AG09319 (cell line): ENCODE data around the gene SYNDIG1L.
"Not testable (repeated sequence)": the region's sequence is repeated elsewhere in the genome, so short reads cannot be mapped to it uniquely, and the experiment has no call there.

Experiments used
- DNase-seq: peaks from one replicate; pipeline ENCODE4 v3.0.0-alpha.2; 2010; ENCODE audit warnings: low read depth; ENCODE audit errors: extremely low read depth
- TF ChIP-seq, protein P1 (sequence below): IDR thresholded peaks from 2 replicates; pipeline ENCODE4 v1.5.1; 2011; ENCODE audit warnings: low read depth, mild to moderate bottlenecking, inconsistent platforms, low read length, moderate library complexity

SYNDIG1L gene

DNA sequence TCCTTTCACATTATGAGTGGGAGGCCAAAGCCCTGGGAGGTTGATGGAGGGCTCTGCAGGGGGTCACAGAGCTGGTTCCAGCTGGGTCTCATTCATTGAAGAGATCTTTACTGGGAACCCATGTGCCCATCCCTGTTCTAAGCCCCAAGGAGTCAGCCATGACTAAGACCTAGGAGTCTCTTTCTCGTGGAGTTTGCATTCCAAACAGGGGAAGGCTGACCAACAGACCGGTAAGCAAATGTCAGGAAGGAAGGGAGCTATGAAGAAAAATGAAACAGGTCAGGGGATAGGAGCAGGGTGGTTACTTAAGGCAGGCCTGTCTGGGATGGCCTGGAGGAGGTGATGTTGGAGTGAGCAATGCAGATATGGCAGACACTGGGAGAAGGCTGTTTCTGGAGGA lies 31.5 kb downstream of the SYNDIG1L start:
- DNase-seq = no peak
- TF ChIP-seq, protein P1, sequence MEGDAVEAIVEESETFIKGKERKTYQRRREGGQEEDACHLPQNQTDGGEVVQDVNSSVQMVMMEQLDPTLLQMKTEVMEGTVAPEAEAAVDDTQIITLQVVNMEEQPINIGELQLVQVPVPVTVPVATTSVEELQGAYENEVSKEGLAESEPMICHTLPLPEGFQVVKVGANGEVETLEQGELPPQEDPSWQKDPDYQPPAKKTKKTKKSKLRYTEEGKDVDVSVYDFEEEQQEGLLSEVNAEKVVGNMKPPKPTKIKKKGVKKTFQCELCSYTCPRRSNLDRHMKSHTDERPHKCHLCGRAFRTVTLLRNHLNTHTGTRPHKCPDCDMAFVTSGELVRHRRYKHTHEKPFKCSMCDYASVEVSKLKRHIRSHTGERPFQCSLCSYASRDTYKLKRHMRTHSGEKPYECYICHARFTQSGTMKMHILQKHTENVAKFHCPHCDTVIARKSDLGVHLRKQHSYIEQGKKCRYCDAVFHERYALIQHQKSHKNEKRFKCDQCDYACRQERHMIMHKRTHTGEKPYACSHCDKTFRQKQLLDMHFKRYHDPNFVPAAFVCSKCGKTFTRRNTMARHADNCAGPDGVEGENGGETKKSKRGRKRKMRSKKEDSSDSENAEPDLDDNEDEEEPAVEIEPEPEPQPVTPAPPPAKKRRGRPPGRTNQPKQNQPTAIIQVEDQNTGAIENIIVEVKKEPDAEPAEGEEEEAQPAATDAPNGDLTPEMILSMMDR = no peak

DNA sequence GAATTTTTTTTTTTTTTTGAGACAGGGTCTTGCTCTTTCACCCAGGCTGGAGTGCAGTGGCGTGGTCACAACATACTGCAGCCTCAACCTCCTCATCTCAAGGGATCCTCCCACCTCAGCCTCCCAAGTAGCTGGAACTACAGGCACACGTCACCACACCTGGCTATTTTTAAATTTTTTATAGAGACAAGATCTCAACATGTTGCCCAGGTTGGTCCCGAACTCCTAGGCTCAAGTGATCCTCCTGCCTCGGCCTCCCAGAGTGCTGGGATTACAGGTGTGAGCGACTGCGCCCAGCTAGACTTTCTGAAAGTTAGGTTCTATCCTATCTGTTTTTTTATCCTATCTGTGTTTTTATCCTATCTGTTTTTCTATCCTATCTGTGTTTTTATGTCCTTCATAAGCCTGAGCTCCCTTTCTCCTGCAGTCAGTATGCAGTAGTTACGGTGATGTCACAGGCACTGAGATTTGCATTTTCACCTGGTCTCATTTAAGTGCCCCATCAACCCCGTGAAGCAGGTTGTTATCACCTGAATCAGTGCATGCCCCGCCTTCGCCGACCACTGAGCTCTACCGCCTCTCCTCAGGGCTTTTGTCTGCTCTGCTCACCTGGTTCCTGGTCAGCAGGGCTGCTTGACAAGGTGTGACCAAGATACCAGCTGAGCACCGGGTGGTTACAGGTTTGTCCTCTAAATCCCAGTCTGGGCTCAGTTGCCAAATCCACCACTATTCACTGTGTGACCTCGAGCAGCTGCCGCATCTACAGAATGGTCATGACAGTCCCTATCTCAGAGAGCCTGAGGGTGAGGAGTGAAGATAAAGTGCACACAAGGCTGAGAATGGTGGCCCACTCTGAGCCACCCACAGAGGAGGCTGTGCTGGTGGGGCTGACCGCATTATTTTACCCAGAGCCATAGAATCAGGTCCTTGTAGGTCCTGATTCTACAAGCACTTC lies 33.1 kb downstream of the SYNDIG1L start:
- DNase-seq = no peak

DNA sequence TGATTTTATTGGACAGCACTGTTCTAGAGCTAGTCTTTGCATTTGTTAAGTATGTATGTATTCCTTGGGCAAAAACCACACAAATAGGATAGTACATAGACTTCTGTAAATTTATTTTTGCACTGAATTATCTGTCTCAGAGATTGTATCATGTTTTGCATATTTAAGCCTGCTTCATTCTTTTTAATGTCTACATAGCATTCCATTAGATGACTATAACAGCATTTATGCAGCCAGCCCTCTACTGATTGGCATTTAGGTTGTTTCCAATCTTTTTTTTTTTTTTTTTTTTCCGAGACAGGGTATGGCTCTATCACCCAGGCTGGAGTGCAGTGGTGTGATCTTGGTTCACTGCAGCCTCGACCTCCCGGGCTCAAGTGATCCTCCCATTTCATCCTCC lies 34.5 kb downstream of the SYNDIG1L start:
- TF ChIP-seq, protein P1 = no peak
- no peak for DNase-seq

More for the DNA sequence above, 33.1 kb downstream of the SYNDIG1L start:
- TF ChIP-seq, protein P1 = no peak

GRCh38 chr14:74390505-74390904 lies 35.5 kb downstream of the SYNDIG1L start:
- DNase-seq = not testable (repeated sequence)

DNA sequence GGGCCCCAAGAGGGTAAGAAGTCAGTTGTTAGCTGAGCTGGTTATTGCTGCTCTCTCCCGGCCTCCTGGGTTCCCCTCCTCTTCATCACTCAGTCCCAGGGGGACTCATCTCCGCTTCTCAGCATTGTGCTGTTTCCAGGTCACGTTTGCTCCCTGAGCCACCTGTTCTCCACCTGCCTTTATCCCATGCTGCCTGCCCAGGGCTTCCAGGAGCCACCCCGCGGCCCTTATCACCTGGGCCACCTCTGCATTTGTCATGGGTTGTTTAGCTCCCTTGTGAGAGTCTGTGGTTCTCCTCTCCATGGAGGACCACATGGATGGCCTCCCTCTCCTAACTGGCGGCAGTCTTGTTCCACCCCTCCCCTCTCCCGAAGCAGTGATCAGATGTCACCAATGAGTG lies 36.0 kb downstream of the SYNDIG1L start:
- DNase-seq = no peak
- TF ChIP-seq, protein P1 = no peak

DNA sequence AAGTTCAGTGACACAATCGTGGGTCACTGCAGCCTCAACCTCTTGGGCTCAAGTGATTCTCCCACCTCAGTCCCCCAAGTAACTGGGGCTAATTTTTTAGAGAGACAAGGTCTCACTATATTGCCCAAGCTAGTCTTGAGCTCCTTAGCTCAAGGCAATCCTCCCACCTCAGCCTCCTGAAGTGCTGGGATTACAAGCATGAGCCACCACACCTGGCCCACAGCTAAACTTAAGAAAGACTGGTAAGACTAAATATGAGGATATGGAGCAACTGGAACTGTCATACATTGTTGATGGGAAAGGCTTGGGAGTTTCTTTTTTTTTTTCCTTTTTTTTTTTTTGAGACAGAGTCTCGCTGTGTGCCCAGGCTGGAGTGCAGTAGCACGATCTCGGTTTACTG lies 43.8 kb downstream of the SYNDIG1L start:
- TF ChIP-seq, protein P1 = no peak
- no peak for DNase-seq

DNA sequence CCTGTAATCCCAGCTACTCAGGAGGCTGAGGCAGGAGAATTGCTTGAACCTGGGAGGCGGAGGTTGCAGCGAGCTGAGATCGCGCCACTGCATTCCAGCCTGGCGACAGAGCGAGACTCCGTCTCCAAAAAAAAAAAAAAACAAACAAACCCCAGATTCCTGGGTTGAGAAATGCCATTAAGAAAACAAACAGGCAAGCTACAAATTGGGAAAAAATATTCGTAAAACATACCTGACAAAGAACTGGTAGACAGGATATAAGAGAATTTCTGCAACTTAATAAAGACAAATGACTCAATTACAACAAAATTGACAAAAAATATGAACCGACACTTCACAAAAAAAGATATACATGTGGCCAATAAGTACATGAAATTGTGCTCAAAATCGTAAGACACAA lies 44.4 kb downstream of the SYNDIG1L start:
- not testable (repeated sequence) for DNase-seq

GRCh38 chr14:74380845-74381244 lies 45.2 kb downstream of the SYNDIG1L start:
- no peak for DNase-seq
- TF ChIP-seq, protein P1 = no peak
